HL-60/S4 (cell line): ENCODE measurements around the gene CHD9NB.
"Not testable (repeated sequence)": the region's sequence is repeated elsewhere in the genome, so short reads cannot be mapped to it uniquely, and the experiment has no call there.

Source experiments
- in situ Hi-C: fragments of 300-500 bp; cut with MboI; formaldehyde crosslinking; loops from 2 replicates; pipeline ENCODE4 v1.14.3; 2022; ENCODE audit warnings: low sequenced_read_pairs

The CHD9NB gene

GRCh38 chr16:53084141-53084541 lies 31.4 kb upstream of the CHD9NB start:
- in situ Hi-C loops = no loop called here

GRCh38 chr16:53083119-53083518 lies 30.4 kb upstream of the CHD9NB start:
- in situ Hi-C loops = no loop called here

GRCh38 chr16:53082509-53082908 lies 29.8 kb upstream of the CHD9NB start:
- in situ Hi-C loops = no loop called here

GRCh38 chr16:53081686-53082407 lies 29.1 kb upstream of the CHD9NB start:
- in situ Hi-C loops = no loop called here

GRCh38 chr16:53081032-53081424 lies 28.3 kb upstream of the CHD9NB start:
- in situ Hi-C loops = no loop called here

- in situ Hi-C loops = no loop called here
Observed at GRCh38 chr16:53080345-53081031, 27.8 kb upstream of the CHD9NB start.

- in situ Hi-C loops = no loop called here
Observed at GRCh38 chr16:53078765-53079485, 26.2 kb upstream of the CHD9NB start.

GRCh38 chr16:53078247-53078646 lies 25.6 kb upstream of the CHD9NB start:
- in situ Hi-C loops = no loop called here

- in situ Hi-C loops = not testable (repeated sequence)
Observed at GRCh38 chr16:53075461-53075860, 22.8 kb upstream of the CHD9NB start.

- in situ Hi-C loops = not testable (repeated sequence)
Observed at GRCh38 chr16:53074296-53074695, 21.6 kb upstream of the CHD9NB start.

- in situ Hi-C loops = no loop called here
Observed at GRCh38 chr16:53073022-53073421, 20.3 kb upstream of the CHD9NB start.

GRCh38 chr16:53071748-53072301 lies 19.1 kb upstream of the CHD9NB start:
- in situ Hi-C loops = no loop called here

- in situ Hi-C loops = no loop called here
Observed at GRCh38 chr16:53069772-53070171, 17.1 kb upstream of the CHD9NB start.

GRCh38 chr16:53068423-53068833 lies 15.7 kb upstream of the CHD9NB start:
- in situ Hi-C loops = no loop called here

- in situ Hi-C loops = no loop called here
Observed at GRCh38 chr16:53067675-53068074, 15.0 kb upstream of the CHD9NB start.

GRCh38 chr16:53065461-53066061 lies 12.9 kb upstream of the CHD9NB start:
- in situ Hi-C loops = no loop called here

- in situ Hi-C loops = no loop called here
Observed at GRCh38 chr16:53064081-53064578, 11.4 kb upstream of the CHD9NB start.

GRCh38 chr16:53061701-53062159 lies 9.0 kb upstream of the CHD9NB start:
- in situ Hi-C loops = no loop called here

- in situ Hi-C loops = no loop called here
Observed at GRCh38 chr16:53061256-53061655, 8.6 kb upstream of the CHD9NB start.

GRCh38 chr16:53059672-53060071 lies 7.0 kb upstream of the CHD9NB start:
- in situ Hi-C loops = no loop called here

GRCh38 chr16:53058882-53059281 lies 6.2 kb upstream of the CHD9NB start:
- in situ Hi-C loops = no loop called here
